Ascending aorta (tissue), 2 donors: ENCODE measurements around the gene CNKSR3. TPM values are rescaled to one million over a fixed set of nuclear protein-coding genes. Genes with fewer than 3 reads are reported as not detected.

ENCODE experiments used
- DNase-seq, 2 donors: peaks; one replicate each; pipeline ENCODE4 v3.0.0-alpha.2; 2019; ENCODE audit warnings: low spot score in 2 of 2
- H3K27ac ChIP-seq, 2 donors: fragments of 200-600 bp; sonication (generic); one replicate each; pipeline ENCODE4 v1.5.1; 2016 to 2017; ENCODE audit warnings: mild to moderate bottlenecking in 1 of 2
- H3K27me3 ChIP-seq: fragments of 200-600 bp; sonication (generic); one replicate; pipeline ENCODE4 v1.5.1; 2017
- H3K36me3 ChIP-seq, 2 donors: fragments of 200-600 bp; sonication (generic); one replicate each; pipeline ENCODE4 v1.5.1; 2016
- H3K4me1 ChIP-seq, 2 donors: fragments of 200-600 bp; sonication (generic); one replicate each; pipeline ENCODE4 v1.5.1; 2016 to 2017; ENCODE audit warnings: mild to moderate bottlenecking in 1 of 2
- H3K4me3 ChIP-seq, 2 donors: fragments of 200-600 bp; sonication (generic); one replicate each; pipeline ENCODE4 v1.5.1; 2016 to 2017; ENCODE audit warnings: mild to moderate bottlenecking in 1 of 2
- H3K9me3 ChIP-seq, 2 donors: fragments of 200-600 bp; sonication (generic); one replicate each; pipeline ENCODE4 v1.5.1; 2016
- intact Hi-C: fragments of 100-400 bp; cut with DNase I; formaldehyde crosslinking; loops from one replicate; pipeline ENCODE4 v1.15.1; 2023
- total RNA-seq: library from RNA; depleted of rRNA; stranded (reverse); fragments of >200 nt; gene quantifications from one replicate; pipeline ENCODE4 v1.1.0, GENCODE V29; 2016
- TF ChIP-seq, protein P1 (sequence below), 3 experiments: fragments of 200-600 bp in 2 of 3; fragments of 450-650 bp in 1 of 3; sonication (generic) in 2 of 3; IDR thresholded peaks; one replicate each; pipeline ENCODE4 v1.5.1; 2016 to 2019; ENCODE audit warnings: antibody characterized with exemption in 3 of 3, mild to moderate bottlenecking in 1 of 3, moderate library complexity in 1 of 3

CNKSR3 gene
- total RNA-seq, 1 donor from 2014 or later = 9.7 TPM

DNA sequence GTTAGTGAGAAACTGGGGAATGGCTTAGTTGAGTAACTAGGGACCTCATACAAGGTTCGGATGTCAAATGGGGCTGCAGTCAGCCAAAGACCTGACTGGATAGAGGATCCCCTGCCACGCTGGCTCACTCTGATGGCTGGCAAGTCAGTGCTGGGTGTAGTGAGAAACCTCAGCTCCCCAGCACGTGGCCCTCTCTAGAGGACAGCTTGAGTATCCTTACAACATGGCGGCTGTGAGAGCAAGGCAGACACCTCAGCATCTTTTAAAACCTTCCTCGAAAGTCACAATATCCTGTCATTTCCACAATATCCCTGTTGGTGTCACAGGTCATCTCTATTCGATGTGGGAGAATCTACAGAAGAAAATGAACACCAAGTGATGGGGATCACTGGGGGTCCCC is 127.2 kb downstream of the CNKSR3 start:
- DNase-seq = no peak
- intact Hi-C loops = no loop called here
- no peaks in the 10 kb centered on the region for H3K36me3 ChIP-seq
- no peaks in the 10 kb centered on the region for H3K9me3 ChIP-seq
- H3K4me1 ChIP-seq = no peaks in the 10 kb centered on the region
- H3K4me3 ChIP-seq = no peak overlapping the region
- TF ChIP-seq, protein P1, sequence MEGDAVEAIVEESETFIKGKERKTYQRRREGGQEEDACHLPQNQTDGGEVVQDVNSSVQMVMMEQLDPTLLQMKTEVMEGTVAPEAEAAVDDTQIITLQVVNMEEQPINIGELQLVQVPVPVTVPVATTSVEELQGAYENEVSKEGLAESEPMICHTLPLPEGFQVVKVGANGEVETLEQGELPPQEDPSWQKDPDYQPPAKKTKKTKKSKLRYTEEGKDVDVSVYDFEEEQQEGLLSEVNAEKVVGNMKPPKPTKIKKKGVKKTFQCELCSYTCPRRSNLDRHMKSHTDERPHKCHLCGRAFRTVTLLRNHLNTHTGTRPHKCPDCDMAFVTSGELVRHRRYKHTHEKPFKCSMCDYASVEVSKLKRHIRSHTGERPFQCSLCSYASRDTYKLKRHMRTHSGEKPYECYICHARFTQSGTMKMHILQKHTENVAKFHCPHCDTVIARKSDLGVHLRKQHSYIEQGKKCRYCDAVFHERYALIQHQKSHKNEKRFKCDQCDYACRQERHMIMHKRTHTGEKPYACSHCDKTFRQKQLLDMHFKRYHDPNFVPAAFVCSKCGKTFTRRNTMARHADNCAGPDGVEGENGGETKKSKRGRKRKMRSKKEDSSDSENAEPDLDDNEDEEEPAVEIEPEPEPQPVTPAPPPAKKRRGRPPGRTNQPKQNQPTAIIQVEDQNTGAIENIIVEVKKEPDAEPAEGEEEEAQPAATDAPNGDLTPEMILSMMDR (IDR thresholded peaks at IDR 0.05) = no peak
- no peaks in the 10 kb centered on the region for H3K27me3 ChIP-seq
- no peak overlapping the region for H3K27ac ChIP-seq

DNA sequence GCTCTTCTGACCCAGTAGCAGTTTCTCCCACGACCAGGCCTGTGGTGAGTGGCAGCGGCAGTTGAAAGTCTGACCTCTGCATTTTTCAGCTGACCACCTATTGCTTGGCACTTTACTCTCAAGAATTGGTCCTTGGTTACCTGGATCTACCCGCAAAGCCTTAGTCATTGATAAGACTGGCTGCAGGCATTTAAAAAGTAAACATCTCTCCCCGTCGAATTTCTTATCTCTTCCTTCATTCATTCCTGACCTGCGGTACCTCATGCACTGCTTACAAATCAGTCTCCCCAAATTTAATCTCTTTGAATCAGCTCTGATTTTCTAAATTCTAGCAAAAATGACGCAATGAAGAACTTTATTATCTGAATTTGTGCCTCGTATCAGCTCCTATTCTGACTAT is 127.7 kb downstream of the CNKSR3 start:
- Histone ChIP-seq H3K36me3 (no peaks in the 10 kb centered on the region), H3K4me1 (no peaks in the 10 kb centered on the region), H3K27me3 (no peaks in the 10 kb centered on the region), H3K27ac (no peak overlapping the region), H3K4me3 (no peak overlapping the region), H3K9me3 (no peaks in the 10 kb centered on the region)
- intact Hi-C loops = no loop called here
- TF ChIP-seq, protein P1 (IDR thresholded peaks at IDR 0.05) = no peak
- DNase-seq = no peak

DNA sequence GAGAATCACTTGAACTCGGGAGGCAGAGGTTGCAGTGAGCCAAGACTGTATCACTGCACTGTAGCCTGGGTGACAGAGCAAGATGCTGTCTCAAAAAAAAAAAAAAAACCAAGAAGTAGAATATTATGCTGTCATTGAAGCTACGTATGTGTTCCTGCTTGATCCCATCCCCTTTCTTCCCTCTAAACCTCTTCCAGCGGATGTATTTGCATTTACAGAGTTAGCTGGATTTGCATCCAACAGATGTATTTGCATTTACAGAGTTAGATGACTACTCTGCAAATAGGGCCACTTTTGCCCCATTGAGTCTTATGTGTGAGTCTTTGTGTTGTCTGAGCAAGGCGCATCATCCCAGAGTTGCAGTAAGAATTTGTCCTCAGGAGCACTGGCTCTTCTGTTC is 128.9 kb downstream of the CNKSR3 start:
- Histone ChIP-seq H3K27me3 (no peaks in the 10 kb centered on the region), H3K36me3 (no peaks in the 10 kb centered on the region), H3K9me3 (no peaks in the 10 kb centered on the region), H3K27ac (no peak overlapping the region), H3K4me3 (no peak overlapping the region), H3K4me1 (no peaks in the 10 kb centered on the region)
- TF ChIP-seq, protein P1 (IDR thresholded peaks at IDR 0.05) = no peak
- DNase-seq = no peak
- intact Hi-C loops = no loop called here

DNA sequence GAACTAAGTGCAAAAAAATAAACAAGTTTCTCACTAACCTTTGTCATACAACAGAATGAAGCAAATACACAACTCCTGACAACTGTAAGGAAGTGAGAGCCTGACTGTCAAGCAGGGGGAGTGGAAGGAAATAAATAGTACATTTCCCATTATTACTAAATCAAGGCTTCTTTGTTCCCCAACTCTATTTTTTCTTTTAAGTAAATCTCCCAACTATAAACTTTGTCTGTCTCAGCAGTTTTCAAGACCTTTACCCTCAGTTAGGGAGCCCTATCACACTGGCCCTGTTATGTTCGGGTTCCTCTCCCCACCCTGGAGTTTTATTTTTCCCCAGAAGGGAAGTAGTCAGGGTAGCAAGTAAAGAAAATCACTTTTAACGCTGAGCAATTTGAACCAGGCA is 129.7 kb downstream of the CNKSR3 start:
- TF ChIP-seq, protein P1 (IDR thresholded peaks at IDR 0.05) = no peak
- Histone ChIP-seq H3K27ac (no peak overlapping the region), H3K4me1 (no peaks in the 10 kb centered on the region), H3K36me3 (no peaks in the 10 kb centered on the region), H3K9me3 (no peaks in the 10 kb centered on the region), H3K4me3 (no peak overlapping the region), H3K27me3 (no peaks in the 10 kb centered on the region)
- DNase-seq = no peak
- intact Hi-C loops = no loop called here

DNA sequence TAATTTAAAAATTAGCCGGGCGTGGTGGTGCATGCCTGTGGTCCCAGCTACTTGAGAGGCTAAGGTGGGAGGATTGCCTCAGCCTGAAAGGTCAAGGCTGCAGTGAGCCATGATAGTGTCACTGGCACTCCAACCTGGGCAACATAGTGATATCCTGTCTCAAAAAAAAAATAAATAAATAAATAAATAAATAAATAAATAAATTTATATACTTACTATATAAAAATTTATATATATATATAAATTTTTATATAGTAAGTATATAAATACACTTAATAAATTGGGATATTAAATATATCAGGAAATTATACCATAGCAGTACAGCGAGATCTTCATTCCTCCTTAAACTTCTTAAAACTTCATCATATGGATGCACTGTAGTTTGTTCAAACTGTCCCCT is 130.9 kb downstream of the CNKSR3 start:
- Histone ChIP-seq H3K4me3 (no peak overlapping the region), H3K27ac (no peak overlapping the region), H3K9me3 (no peaks in the 10 kb centered on the region), H3K36me3 (no peaks in the 10 kb centered on the region), H3K27me3 (no peaks in the 10 kb centered on the region), H3K4me1 (no peaks in the 10 kb centered on the region)
- intact Hi-C loops = loop anchor here (10.0 kb wide), 1 partner anchor 225 kb away; no protein-coding TSS in a partner anchor
- TF ChIP-seq, protein P1 (IDR thresholded peaks at IDR 0.05) = no peak
- DNase-seq = no peak

DNA sequence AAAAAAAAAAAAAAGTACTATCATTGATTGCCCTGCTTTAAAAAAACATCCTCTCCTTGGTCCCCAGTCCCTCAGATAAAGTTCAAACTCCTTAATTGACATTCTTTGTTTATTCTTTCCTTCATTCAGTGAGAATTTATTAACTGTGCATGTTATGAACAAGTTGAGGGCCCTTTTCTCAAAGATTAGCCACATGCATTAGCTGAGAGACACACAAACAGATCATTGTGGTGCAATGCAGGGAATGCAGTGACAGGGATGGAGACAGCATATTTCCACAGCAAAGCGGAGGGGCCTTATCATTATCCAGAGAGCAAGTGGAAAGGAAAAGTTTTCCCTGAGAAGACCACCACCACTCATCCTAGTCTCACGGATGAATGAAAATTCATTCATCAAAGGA is 132.0 kb downstream of the CNKSR3 start:
- Histone ChIP-seq H3K9me3 (no peaks in the 10 kb centered on the region), H3K4me3 (no peak overlapping the region), H3K27ac (no peak overlapping the region), H3K36me3 (no peaks in the 10 kb centered on the region), H3K27me3 (no peaks in the 10 kb centered on the region), H3K4me1 (no peaks in the 10 kb centered on the region)
- DNase-seq = no peak
- TF ChIP-seq, protein P1 (IDR thresholded peaks at IDR 0.05) = no peak
- intact Hi-C loops = loop anchor here (10.0 kb wide), 1 partner anchor 224 kb away; no protein-coding TSS in a partner anchor
